ENCODE data around the gene MYCN.

DNA sequence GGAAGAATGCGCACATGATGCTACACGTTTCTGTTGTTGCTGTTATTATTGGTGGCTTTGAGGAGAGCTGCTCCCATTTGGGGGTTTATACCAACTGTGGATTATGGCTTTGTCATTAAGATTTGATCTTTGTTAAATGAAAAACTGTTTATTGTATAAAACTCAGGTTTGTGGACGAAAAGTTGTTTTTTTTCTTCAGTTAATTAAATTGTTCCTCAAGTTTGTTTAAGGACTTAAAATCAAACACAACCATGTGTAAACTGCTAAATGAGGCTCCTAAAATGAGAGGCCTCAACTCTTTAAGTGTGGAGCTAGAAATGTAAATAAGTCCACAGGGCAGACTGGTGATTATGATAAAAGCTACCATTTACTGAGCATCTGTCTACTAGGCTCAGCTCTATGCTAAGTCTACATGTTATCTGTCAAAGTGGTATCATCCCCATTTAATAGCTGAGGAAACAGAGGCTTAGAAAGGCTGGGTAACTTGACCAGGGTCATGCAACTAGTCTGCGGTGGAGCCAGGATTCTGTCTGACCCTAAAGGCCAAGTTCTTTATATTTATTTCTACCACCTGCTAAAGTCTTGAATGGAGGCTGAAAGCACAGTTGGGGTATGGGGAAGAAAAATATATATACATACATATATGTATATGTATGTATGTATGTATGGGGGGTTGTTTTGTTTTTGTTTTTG is 4.1 kb downstream of the MYCN start:
- TF ChIP-seq NR1H2 (CRISPR knock-in tag; IDR thresholded peaks at IDR 0.05), result no peak
- TF ChIP-seq, protein P1, sequence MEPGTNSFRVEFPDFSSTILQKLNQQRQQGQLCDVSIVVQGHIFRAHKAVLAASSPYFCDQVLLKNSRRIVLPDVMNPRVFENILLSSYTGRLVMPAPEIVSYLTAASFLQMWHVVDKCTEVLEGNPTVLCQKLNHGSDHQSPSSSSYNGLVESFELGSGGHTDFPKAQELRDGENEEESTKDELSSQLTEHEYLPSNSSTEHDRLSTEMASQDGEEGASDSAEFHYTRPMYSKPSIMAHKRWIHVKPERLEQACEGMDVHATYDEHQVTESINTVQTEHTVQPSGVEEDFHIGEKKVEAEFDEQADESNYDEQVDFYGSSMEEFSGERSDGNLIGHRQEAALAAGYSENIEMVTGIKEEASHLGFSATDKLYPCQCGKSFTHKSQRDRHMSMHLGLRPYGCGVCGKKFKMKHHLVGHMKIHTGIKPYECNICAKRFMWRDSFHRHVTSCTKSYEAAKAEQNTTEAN (CRISPR knock-in tag; IDR thresholded peaks at IDR 0.05), result no peak
- TF ChIP-seq, protein P2, sequence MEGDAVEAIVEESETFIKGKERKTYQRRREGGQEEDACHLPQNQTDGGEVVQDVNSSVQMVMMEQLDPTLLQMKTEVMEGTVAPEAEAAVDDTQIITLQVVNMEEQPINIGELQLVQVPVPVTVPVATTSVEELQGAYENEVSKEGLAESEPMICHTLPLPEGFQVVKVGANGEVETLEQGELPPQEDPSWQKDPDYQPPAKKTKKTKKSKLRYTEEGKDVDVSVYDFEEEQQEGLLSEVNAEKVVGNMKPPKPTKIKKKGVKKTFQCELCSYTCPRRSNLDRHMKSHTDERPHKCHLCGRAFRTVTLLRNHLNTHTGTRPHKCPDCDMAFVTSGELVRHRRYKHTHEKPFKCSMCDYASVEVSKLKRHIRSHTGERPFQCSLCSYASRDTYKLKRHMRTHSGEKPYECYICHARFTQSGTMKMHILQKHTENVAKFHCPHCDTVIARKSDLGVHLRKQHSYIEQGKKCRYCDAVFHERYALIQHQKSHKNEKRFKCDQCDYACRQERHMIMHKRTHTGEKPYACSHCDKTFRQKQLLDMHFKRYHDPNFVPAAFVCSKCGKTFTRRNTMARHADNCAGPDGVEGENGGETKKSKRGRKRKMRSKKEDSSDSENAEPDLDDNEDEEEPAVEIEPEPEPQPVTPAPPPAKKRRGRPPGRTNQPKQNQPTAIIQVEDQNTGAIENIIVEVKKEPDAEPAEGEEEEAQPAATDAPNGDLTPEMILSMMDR (IDR thresholded peaks at IDR 0.05), result no peak
- TF ChIP-seq, protein P3, sequence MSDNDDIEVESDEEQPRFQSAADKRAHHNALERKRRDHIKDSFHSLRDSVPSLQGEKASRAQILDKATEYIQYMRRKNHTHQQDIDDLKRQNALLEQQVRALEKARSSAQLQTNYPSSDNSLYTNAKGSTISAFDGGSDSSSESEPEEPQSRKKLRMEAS (CRISPR knock-in tag; IDR thresholded peaks at IDR 0.05), result no peak

Data from WTC11 (cell line).